Adrenal gland (tissue), 12 donors: ENCODE measurements around the gene RABGAP1L. TPM values are rescaled to one million over a fixed set of nuclear protein-coding genes. Genes with fewer than 3 reads are reported as not detected.

ENCODE experiments used
- DNase-seq, 7 donors: peaks; one replicate each; pipeline ENCODE4 v3.0.0-alpha.2; 2019 to 2020
- H3K27ac ChIP-seq, 5 donors: fragments of 200-600 bp; sonication (generic) in 4 of 5; 1 replicate in 3 of 5; 2 replicates in 2 of 5; pipeline versions ENCODE4 v1.5.1 to v1.8.0; 2016 to 2020; ENCODE audit warnings: mild to moderate bottlenecking in 1 of 5
- H3K27me3 ChIP-seq: fragments of 200-600 bp; 2 replicates; pipeline ENCODE4 v1.8.0; 2021
- H3K36me3 ChIP-seq, 2 donors: fragments of 200-600 bp; replicated peaks in 1 of 2; 1 replicate in 1 of 2; 2 replicates in 1 of 2; pipeline versions ENCODE4 v1.5.1 to v1.8.0; 2018 to 2022
- H3K4me1 ChIP-seq, 2 donors: fragments of 200-600 bp; replicated peaks in 1 of 2; 1 replicate in 1 of 2; 2 replicates in 1 of 2; pipeline versions ENCODE4 v1.5.1 to v1.8.0; 2018 to 2021
- H3K4me3 ChIP-seq, 4 donors: fragments of 200-600 bp; sonication (generic) in 3 of 4; one replicate each; pipeline ENCODE4 v1.5.1; 2016 to 2018
- H3K9me3 ChIP-seq, 3 donors: fragments of 200-600 bp; sonication (generic) in 1 of 3; replicated peaks in 1 of 3; 1 replicate in 2 of 3; 2 replicates in 1 of 3; pipeline versions ENCODE4 v1.5.1 to v1.8.0; 2016 to 2021
- POLR2A ChIP-seq, 2 donors: fragments of 450-650 bp; IDR thresholded peaks; one replicate each; pipeline ENCODE4 v1.6.1; 2017; ENCODE audit warnings: antibody characterized with exemption in 2 of 2, mild to moderate bottlenecking in 2 of 2, moderate library complexity in 1 of 2
- WGBS, 4 donors: extraction: QIAGEN DNeasy Blood & Tissue Kit in 2 of 4; methylation state at CpG; one replicate each; pipeline versions ENCODE4 v1.1.5 to v1.1.7; 2013 to 2017; 5-methylcytosine and 5-hydroxymethylcytosine counted together
- intact Hi-C, 2 donors: fragments of 100-400 bp; cut with DNase I; formaldehyde crosslinking; loops; one replicate each; pipeline versions ENCODE4 v1.14.1 to v1.15.0; 2022 to 2023
- polyA plus RNA-seq, 3 donors: library from polyadenylated mRNA; stranded (reverse); fragments of 200-250 nt in 2 of 3; fragments of 350-450 nt in 1 of 3; fragmentation: Illumina TruSeq in 1 of 3; extraction: RNeasy Lipid Tissue Mini Kit (QIAGEN cat#74804) in 1 of 3; gene quantifications; one replicate each; pipeline ENCODE4 v1.2.3, GENCODE V29; 2013 to 2014
- total RNA-seq, 9 donors: library from RNA; depleted of rRNA in 4 of 9; stranded (reverse); fragments of >200 nt in 4 of 9; fragments of 120-200 nt in 1 of 9; fragmentation: NEBNext Ultra II Directional in 1 of 9; extraction: Animal tissue kit (Norgen Biotek cat#: 25700) in 1 of 9; gene quantifications; one replicate each; pipeline versions ENCODE4 v1.1.0 to v1.2.4, GENCODE V29; 2013 to 2023
- TF ChIP-seq, protein P1 (sequence below), 6 experiments: fragments of 450-650 bp in 4 of 6; fragments of 200-600 bp in 2 of 6; sonication (generic) in 1 of 6; IDR thresholded peaks; 1 replicate in 5 of 6; 2 replicates in 1 of 6; pipeline versions ENCODE4 v1.5.1 to v1.8.0; 2016 to 2021; ENCODE audit warnings: antibody characterized with exemption in 6 of 6, mild to moderate bottlenecking in 2 of 6, moderate library complexity in 1 of 6
- donor health status: healthy with polysubstance abuse.
- donor health status: Bipolar disorder and iron deficiency.
- donor health status: DM: yes; HTN: yes; CAD: no.
- donor health status: DM: no; HTN: no; CAD: no.
- donor health status: DM: no; HTN: no; CAD: no.
- donor health status: DM: yes; HTN: yes; CAD: no.

RABGAP1L gene
- total and polyA plus RNA-seq, 12 donors = 10.4 to 29.9 (median 19.7) TPM

DNA sequence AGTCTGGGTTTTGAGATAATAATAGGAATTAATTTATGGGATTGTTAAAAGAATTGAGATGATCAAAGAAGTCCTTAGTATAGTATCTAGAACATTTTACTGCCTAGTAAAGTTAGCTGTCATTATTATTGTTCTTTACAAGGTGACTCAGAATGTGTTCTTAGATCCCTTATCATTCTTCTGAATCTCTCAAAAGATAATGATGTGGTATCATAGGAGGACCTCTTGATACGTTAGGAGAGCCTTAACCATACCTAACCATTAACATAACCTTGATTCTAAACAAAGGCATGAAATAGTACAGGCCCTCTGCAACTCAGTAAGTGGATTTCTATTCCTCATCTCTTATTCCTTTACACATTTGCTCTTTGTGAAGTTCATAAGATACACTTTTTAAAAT, 593.8 kb downstream of the RABGAP1L start:
- H3K4me3 ChIP-seq = no peak overlapping the region
- peaks cover 0 to 4% (median 0%) of the 10 kb centered on the region in 3 donors for H3K9me3 ChIP-seq
- DNase-seq = no peak
- TF ChIP-seq, protein P1, sequence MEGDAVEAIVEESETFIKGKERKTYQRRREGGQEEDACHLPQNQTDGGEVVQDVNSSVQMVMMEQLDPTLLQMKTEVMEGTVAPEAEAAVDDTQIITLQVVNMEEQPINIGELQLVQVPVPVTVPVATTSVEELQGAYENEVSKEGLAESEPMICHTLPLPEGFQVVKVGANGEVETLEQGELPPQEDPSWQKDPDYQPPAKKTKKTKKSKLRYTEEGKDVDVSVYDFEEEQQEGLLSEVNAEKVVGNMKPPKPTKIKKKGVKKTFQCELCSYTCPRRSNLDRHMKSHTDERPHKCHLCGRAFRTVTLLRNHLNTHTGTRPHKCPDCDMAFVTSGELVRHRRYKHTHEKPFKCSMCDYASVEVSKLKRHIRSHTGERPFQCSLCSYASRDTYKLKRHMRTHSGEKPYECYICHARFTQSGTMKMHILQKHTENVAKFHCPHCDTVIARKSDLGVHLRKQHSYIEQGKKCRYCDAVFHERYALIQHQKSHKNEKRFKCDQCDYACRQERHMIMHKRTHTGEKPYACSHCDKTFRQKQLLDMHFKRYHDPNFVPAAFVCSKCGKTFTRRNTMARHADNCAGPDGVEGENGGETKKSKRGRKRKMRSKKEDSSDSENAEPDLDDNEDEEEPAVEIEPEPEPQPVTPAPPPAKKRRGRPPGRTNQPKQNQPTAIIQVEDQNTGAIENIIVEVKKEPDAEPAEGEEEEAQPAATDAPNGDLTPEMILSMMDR (IDR thresholded peaks at IDR 0.05) = no peak
- TF ChIP-seq POLR2A (IDR thresholded peaks at IDR 0.05) = no peak
- intact Hi-C loops = no loop called here
- H3K27me3 ChIP-seq = no peaks in the 10 kb centered on the region
- H3K27ac ChIP-seq = no peak overlapping the region
- H3K36me3 ChIP-seq = no peaks in the 10 kb centered on the region
- 44 to 59% (median 47%) methylated on average over 1 of the region's 1 CpG for WGBS, 4 donors
- no peaks in the 10 kb centered on the region for H3K4me1 ChIP-seq

DNA sequence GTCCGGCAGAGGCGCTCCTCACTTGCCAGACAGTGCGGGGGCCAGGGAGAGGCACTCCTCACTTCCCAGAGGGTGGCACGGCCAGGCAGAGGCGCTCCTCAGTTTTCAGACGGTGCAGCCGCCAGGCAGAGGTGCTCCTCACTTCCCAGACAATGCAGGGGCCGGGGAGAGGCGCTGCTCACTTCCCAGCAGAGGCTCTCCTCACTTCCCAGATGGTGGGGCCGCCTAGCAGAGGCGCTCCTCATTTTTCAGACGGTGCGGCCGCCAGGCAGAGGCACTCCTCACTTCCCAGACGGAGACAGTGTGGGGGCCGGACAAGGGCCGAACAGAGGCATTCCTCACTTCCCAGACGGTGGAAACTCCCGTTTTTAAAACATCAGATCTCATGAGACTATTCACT, 602.0 kb downstream of the RABGAP1L start:
- Histone ChIP-seq H3K27me3 (no peaks in the 10 kb centered on the region), H3K9me3 (no peaks in the 10 kb centered on the region), H3K4me1 (no peaks in the 10 kb centered on the region), H3K4me3 (no peak overlapping the region), H3K36me3 (no peaks in the 10 kb centered on the region), H3K27ac (no peak overlapping the region)
- intact Hi-C loops = loop anchor here in 1 of 2 donors (10.0 kb wide), 1 partner anchor 223 kb away; no protein-coding TSS in a partner anchor
- WGBS, 4 donors = 92 to 98% (median 95%) methylated on average over 8 to 19 of the region's 19 CpGs
- TF ChIP-seq, protein P1 (IDR thresholded peaks at IDR 0.05) = no peak
- no peak for TF ChIP-seq POLR2A (IDR thresholded peaks at IDR 0.05)
- no peak for DNase-seq

GRCh38 chr1:174761901-174762585, 602.7 kb downstream of the RABGAP1L start:
- intact Hi-C loops = loop anchor here in 1 of 2 donors (10.0 kb wide), 1 partner anchor 223 kb away; no protein-coding TSS in a partner anchor

GRCh38 chr1:174764191-174764590, 604.9 kb downstream of the RABGAP1L start:
- no peaks in the 10 kb centered on the region for H3K36me3 ChIP-seq
- no peaks in the 10 kb centered on the region for H3K4me1 ChIP-seq
- 80 to 88% (median 84%) methylated on average over 2 of the region's 2 CpGs for WGBS, 4 donors
- H3K4me3 ChIP-seq = no peak overlapping the region
- no peaks in the 10 kb centered on the region for H3K9me3 ChIP-seq
- TF ChIP-seq POLR2A (IDR thresholded peaks at IDR 0.05) = no peak
- TF ChIP-seq, protein P1 (IDR thresholded peaks at IDR 0.05) = no peak
- intact Hi-C loops = loop anchor here in 1 of 2 donors (10.0 kb wide), 1 partner anchor 221 kb away; no protein-coding TSS in a partner anchor
- DNase-seq = no peak
- H3K27ac ChIP-seq = no peak overlapping the region
- H3K27me3 ChIP-seq = no peaks in the 10 kb centered on the region

More at GRCh38 chr1:174761901-174762585, 602.7 kb downstream of the RABGAP1L start:
- TF ChIP-seq, protein P1 (IDR thresholded peaks at IDR 0.05) = no peak
- no peak for TF ChIP-seq POLR2A (IDR thresholded peaks at IDR 0.05)
- H3K4me3 ChIP-seq = no peak overlapping the region
- no peak overlapping the region for H3K27ac ChIP-seq
- no peaks in the 10 kb centered on the region for H3K9me3 ChIP-seq
- no peaks in the 10 kb centered on the region for H3K4me1 ChIP-seq
- no peaks in the 10 kb centered on the region for H3K27me3 ChIP-seq
- no peaks in the 10 kb centered on the region for H3K36me3 ChIP-seq
- no peak for DNase-seq
- 94 to 97% (median 95%) methylated on average over 4 of the region's 4 CpGs for WGBS, 4 donors
